Parathyroid adenoma (tissue), 2 donors: ENCODE results near the gene RSL1D1.
"Not testable (repeated sequence)": the region's sequence is repeated elsewhere in the genome, so short reads cannot be mapped to it uniquely, and the experiment has no call there.

Source experiments
- H2AFZ ChIP-seq: fragments of 300-600 bp; sonication (generic); one replicate; pipeline ENCODE4 v1.7.0; 2017; ENCODE audit warnings: antibody characterized with exemption, mild to moderate bottlenecking
- H3K27ac ChIP-seq: fragments of 300-600 bp; sonication (generic); one replicate; pipeline ENCODE4 v1.7.0; 2017
- H3K27me3 ChIP-seq: fragments of 300-600 bp; sonication (generic); one replicate; pipeline ENCODE4 v1.7.0; 2017; ENCODE audit warnings: low read length; ENCODE audit not compliant: control insufficient read depth, insufficient read depth
- H3K36me3 ChIP-seq: fragments of 300-600 bp; sonication (generic); one replicate; pipeline ENCODE4 v1.7.0; 2017; ENCODE audit warnings: low read length; ENCODE audit not compliant: control insufficient read depth, insufficient read depth
- H3K4me1 ChIP-seq: fragments of 300-600 bp; sonication (generic); one replicate; pipeline ENCODE4 v1.7.0; 2017; ENCODE audit warnings: control low read depth
- H3K4me2 ChIP-seq: fragments of 300-600 bp; sonication (generic); one replicate; pipeline ENCODE4 v1.7.0; 2017; ENCODE audit warnings: low read length
- H3K4me3 ChIP-seq: fragments of 300-600 bp; sonication (generic); one replicate; pipeline ENCODE4 v1.7.0; 2017; ENCODE audit warnings: low read depth, low read length
- H3K79me2 ChIP-seq: fragments of 300-600 bp; sonication (generic); one replicate; pipeline ENCODE4 v1.7.0; 2017; ENCODE audit warnings: control low read depth
- H3K9ac ChIP-seq: fragments of 300-600 bp; sonication (generic); one replicate; pipeline ENCODE4 v1.7.0; 2017; ENCODE audit warnings: mild to moderate bottlenecking
- H3K9me3 ChIP-seq: fragments of 300-600 bp; sonication (generic); one replicate; pipeline ENCODE4 v1.7.0; 2017; ENCODE audit warnings: low read length; ENCODE audit not compliant: control insufficient read depth
- TF ChIP-seq, protein P1 (sequence below): fragments of 300-600 bp; sonication (generic); IDR thresholded peaks from one replicate; pipeline ENCODE4 v1.7.0; 2017; ENCODE audit warnings: antibody characterized with exemption, mild to moderate bottlenecking
- donor health status: primary hyperparathyroidism.

The RSL1D1 gene

DNA sequence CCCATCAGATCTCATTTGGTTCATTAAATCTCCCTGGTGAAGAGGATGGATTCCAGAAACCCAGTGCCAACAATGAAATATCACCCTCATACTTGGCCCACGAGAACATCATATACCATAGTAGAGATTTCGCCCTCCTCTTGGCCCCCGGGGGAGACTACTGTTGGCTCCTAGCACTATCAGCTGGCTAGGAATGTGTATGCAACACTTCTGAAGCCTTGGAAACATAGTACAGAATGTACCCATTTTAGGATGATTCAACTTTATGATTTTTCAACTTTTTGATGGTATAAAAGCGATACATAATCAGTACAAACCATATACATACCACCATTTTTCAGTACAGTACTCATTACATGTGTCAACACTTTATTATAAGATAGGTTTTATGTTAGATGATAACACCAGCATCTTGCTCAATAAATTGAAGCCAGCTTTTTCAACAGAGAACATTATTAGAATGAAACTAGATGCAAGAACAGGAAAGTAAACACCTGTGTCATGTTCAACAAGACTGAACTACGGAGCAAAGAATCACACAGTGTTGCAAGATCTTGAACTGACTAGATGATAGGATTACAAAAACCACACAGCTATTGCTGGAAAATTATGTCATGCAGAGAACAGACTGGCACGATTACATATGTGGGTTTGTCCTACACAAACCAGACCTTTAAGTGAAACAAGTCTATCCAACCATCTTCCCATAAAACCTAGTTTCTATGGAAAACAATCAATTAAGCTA is 17.2 kb downstream of the RSL1D1 start:
- no peaks in the 10 kb centered on the region for H3K9me3 ChIP-seq
- no peaks in the 10 kb centered on the region for H3K79me2 ChIP-seq
- no peak overlapping the region for H3K9ac ChIP-seq
- H3K4me2 ChIP-seq: no peak overlapping the region
- no peak overlapping the region for H3K4me3 ChIP-seq
- H3K4me1 ChIP-seq: no peaks in the 10 kb centered on the region
- no peak overlapping the region for H3K27ac ChIP-seq
- H3K36me3 ChIP-seq: no peaks in the 10 kb centered on the region
- TF ChIP-seq, protein P1, sequence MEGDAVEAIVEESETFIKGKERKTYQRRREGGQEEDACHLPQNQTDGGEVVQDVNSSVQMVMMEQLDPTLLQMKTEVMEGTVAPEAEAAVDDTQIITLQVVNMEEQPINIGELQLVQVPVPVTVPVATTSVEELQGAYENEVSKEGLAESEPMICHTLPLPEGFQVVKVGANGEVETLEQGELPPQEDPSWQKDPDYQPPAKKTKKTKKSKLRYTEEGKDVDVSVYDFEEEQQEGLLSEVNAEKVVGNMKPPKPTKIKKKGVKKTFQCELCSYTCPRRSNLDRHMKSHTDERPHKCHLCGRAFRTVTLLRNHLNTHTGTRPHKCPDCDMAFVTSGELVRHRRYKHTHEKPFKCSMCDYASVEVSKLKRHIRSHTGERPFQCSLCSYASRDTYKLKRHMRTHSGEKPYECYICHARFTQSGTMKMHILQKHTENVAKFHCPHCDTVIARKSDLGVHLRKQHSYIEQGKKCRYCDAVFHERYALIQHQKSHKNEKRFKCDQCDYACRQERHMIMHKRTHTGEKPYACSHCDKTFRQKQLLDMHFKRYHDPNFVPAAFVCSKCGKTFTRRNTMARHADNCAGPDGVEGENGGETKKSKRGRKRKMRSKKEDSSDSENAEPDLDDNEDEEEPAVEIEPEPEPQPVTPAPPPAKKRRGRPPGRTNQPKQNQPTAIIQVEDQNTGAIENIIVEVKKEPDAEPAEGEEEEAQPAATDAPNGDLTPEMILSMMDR: no peak
- H2AFZ ChIP-seq: no peak overlapping the region
- H3K27me3 ChIP-seq: no peaks in the 10 kb centered on the region

DNA sequence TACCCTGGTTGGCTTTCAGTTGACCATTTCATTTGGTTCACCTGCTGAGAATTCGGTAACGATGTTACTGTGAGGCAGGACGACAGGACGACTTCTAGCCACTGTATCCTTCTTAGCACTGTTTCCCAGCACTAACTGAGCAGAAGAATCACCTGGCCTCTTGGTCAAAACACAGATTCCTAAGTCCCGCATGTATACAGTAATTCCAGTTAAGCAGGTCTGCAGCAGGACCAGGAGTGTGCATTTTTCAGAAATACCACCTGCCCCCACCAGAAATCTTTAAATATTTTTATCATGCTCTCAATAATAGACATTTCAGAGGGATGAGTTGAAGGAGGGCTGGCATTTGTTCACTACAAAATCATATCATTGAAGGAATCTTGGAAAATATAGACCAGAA is 22.6 kb downstream of the RSL1D1 start:
- H3K4me1 ChIP-seq: no peaks in the 10 kb centered on the region
- H3K4me2 ChIP-seq: no peak overlapping the region
- H3K4me3 ChIP-seq: no peak overlapping the region
- H3K9me3 ChIP-seq: no peaks in the 10 kb centered on the region
- TF ChIP-seq, protein P1: no peak
- H2AFZ ChIP-seq: no peak overlapping the region
- H3K36me3 ChIP-seq: no peaks in the 10 kb centered on the region
- H3K9ac ChIP-seq: no peak overlapping the region
- no peaks in the 10 kb centered on the region for H3K79me2 ChIP-seq
- no peak overlapping the region for H3K27ac ChIP-seq
- H3K27me3 ChIP-seq: no peaks in the 10 kb centered on the region

DNA sequence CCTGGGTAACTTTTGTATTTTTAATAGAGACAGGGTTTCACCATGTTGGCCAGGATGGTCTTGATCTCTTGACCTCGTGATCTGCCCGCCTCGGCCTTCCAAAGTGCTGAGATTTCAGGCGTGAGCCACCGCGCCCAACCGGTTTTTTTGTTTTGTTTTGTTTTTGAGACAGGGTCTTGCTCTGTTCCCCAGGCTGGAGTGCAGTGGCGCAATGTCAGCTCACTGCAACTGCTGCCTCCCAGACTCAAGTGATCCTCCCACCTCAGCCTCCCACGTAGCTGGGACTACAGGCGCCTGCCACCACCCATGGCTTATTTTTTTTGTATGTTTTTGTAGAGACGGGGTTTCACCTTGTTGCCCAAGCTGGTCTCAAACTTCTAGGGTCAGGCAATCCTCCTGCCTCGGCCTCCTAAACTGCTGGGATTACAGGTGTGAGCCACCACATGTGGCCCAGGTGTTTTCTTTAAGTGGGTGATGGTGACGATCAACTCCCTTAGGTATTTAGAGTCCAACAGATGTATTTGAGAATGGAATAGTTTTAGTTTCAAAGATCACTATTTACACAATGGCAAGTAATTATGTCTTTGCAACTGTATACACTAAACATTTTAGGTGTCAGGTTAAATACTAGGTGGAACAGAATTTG is 25.7 kb downstream of the RSL1D1 start:
- not testable (repeated sequence) for H3K4me3 ChIP-seq, H3K9ac ChIP-seq, H3K4me2 ChIP-seq, H3K79me2 ChIP-seq, H3K27ac ChIP-seq, H3K4me1 ChIP-seq, H2AFZ ChIP-seq, H3K36me3 ChIP-seq, H3K27me3 ChIP-seq, H3K9me3 ChIP-seq

DNA sequence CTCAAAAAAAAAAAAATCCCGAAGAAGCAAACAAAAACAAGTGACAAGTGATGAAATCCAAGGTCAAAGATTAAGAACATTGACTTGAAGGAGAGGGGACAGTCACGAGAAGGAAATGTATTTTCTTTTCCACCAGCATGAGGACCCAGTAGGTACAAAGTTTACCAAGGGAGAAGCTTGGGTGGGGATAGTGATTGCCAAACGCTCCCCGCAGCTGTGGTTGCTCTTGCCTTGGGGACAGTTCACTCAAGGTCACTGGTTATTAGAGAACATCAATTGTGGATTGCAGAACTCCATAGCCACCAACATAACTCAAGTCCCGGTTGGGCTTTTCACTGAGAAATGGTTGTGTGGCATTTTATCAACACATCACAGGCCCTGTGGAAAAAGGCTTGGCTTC is 27.0 kb downstream of the RSL1D1 start:
- Histone ChIP-seq H3K27me3 (no peaks in the 10 kb centered on the region), H3K27ac (peak overlapping the region; percentile 83), H3K9me3 (no peaks in the 10 kb centered on the region), H2AFZ (peak overlapping the region; percentile 77), H3K36me3 (no peaks in the 10 kb centered on the region), H3K4me2 (peak overlapping the region; percentile 39), H3K4me3 (no peak overlapping the region), H3K4me1 (no peaks in the 10 kb centered on the region), H3K9ac (no peak overlapping the region), H3K79me2 (no peaks in the 10 kb centered on the region)
- TF ChIP-seq, protein P1: no peak

DNA sequence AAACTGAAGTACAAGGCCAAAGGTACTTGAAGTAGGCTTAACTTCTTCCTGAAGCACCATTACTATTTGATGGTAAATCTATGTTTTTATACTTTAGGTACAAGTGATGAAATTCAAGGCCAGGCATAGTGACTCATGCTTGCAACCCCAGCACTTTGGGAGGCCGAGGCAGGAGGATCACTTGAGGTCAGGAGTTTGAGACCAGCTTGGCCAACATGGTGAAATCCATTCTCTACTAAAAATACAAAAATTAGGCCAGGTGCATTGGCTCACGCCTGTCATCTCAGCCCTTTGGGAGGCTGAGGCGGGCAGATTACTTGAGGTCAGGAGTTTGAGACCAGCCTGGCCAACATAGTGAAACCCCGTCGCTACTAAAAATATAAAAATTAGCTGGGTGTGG is 27.7 kb downstream of the RSL1D1 start:
- not testable (repeated sequence) for H3K79me2 ChIP-seq, H3K36me3 ChIP-seq, H3K4me1 ChIP-seq, H3K9me3 ChIP-seq, H2AFZ ChIP-seq, H3K4me3 ChIP-seq, H3K27me3 ChIP-seq, H3K4me2 ChIP-seq, H3K9ac ChIP-seq
- peak overlapping the region; percentile 83 for H3K27ac ChIP-seq
